NCI-H82 treated with DMSO at 0.1 percent for 48 hours (cell line): Measurements from ENCODE around the gene FCHSD2.
"Not testable (repeated sequence)": the region's sequence is repeated elsewhere in the genome, so short reads cannot be mapped to it uniquely, and the experiment has no call there.

Experiments
- DNase-seq: peaks from one replicate; lab custom pipeline; 2025; ENCODE audit not compliant: unreplicated experiment; lab: John Stamatoyannopoulos, UW

The FCHSD2 gene

DNA sequence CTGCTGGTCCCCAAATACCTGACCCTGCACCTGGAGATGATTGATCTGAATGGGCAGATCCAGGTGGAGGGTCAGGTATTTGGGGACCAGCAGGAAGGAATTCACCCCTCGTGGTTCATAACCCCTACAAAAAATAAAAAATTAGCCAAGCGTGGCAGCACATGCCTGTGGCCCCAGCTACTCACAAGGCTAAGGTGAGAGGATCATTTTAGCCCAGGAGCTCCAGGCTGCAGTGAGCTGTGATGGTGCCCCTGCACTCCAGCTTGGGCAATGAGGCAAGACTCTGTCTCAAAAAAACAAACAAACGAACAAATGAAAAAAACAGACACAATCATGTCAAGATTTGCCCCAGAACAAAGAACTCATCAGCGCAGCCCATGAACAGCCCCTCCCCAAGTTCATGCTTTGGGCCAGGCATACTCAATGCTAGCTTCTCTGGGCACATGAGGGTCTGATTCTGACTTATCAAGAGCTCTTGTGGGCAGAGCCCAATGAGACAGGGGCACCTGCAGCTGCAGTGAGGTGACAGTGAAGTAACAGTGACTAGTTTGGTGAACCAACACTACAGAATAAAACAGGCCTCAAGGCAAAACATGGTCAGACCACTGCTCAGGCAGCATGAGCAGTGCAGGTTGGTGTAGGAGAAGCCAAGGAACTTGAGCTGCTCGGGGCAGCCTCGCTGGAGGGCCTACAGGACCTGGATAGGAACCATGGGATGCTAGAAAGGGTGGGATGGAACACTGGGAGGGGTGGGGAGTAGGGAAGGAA, 10.2 kb upstream of the FCHSD2 start:
- no peak for DNase-seq

DNA sequence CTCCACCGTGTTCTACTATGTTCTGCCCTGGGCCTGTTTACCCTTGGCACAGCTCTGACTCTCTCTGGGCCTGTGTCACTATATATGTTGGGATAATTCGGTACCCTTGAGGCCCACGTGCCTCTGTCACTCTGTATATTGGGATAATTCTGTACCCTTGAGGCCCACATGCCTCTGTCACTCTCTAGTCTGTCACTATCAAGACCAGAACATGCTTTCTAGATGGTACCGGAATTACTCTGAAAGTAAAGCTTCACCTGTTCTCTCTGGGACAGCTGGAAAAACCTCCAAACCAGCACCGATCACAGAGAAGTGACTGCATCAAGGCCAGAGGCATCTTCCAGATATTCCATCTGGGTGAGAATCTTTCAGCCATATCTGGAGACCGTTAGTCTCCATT, 9.3 kb upstream of the FCHSD2 start:
- no peak for DNase-seq

DNA sequence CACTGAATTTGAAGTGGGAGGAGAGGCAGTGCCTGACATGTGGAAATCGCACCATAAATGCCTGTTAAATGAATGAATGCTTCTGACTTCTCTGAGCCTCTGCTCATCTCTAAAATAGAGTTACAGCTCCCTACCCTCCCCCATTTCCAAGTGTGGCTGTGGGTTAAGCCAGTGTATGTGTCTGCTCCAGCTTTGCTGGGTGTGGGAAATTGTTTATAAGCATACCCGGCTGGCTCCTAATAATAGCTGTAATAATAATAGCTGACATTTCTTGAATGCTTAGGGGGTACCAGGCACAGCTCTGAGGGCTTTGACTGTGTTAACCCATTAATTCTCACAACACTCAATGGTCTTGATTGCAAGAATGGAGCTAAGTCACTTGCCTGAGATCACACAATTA, 7.0 kb upstream of the FCHSD2 start:
- no peak for DNase-seq

DNA sequence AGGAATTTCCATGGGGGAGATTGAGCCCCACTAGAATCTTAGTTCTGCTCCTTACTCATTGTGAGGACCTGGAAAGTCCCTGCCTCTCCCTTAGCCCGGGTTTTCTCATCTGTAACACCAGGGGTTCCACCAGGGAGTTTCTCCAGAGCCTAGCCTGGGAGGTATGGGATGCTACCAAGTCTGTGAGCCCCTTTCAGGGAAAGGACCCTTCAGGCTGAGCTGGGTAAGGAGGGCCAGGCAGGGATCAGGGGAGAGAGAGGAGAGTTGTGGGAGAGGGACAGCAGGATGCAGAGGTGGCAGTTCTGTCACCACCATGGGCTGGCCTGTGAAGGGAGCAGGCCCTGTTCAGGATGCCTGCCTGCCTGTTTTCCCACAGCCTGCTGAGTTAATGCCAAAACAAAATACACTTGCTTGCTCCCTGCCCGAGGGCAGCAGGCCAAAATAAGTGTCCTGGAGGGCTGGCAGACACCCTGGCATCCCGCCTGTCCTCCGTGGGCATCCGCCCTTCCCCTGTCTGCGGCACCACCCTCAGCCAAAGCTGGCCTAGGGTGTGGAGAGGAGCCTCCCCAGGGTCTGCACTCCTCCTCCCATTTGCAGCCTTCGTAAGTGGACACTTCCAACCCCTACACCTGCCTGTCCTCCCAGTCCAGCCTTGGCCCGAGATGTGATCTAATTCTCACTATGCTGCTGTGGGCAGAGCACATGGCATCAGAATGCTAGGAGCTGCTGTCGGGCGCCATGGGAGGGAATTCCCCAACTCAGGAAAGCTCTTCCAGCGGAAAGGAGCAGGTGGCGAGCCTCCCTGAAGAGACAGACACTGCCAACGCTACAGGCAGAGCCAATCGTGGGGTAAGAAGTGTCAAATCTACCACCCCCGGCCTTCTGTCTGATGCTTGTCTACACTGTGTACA, 5.9 kb upstream of the FCHSD2 start:
- DNase-seq, result no peak

DNA sequence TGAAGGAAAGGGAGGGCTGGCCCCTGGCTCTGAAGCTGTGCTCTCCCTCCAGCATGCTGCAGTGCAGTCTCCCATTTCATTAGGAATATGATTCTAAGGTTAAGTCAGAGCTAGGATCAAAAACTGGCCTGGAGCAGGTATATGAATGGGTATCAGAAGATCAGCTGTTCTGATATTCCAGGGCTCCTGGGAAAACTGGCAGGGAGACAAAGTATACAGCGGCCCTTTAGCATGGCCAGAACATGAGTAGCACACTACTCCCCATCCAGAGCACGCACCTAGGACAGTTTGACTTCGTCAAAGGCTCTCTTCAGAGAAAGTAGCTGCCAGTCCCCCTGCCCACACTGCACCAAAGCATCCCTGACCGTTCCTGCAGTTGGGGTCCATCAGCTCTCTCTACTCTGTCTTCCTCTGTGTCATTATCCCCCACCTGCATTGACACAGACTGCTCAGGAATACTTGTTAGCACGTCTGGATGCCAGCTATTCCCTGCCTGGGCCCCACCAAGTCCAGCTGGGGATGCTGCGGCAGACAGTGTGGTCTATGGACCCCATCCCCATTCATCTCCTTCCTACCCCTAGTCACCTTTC, 4.0 kb upstream of the FCHSD2 start:
- DNase-seq, result no peak

DNA sequence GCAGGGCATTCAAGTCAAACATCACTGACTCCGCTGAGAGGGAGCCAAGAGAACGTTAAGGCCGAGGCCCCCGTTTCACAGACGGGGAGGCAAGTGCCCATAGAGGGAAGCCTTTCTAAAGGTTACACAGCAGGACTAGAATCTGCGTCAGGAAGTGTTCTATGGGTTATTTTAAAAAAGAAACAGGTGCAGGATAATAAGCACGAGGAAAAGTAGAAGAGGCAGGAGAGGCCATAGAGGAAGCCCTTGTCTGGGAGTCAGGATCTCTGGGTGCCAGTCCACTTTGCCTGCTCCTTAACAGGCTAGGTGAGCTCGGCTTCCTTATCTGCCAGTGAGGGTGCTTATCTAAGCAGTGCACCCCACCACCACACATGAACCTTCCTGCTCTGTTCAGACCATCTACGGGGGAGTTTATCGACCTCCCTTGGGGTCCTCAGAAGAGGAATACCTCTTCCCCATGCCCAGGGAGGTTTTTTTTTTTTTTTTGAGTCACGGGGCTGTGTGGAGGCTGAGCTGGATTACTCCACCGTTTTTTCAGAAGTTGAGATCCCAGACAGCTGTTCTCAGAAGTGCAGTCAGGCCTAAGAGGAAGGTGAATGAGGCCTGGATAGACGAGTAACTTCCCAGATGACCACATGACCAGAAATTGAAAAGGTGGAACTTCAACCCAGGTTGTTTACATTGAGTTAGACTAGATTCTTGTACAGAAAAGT, 1.2 kb upstream of the FCHSD2 start:
- DNase-seq, result peak; percentile 20

DNA sequence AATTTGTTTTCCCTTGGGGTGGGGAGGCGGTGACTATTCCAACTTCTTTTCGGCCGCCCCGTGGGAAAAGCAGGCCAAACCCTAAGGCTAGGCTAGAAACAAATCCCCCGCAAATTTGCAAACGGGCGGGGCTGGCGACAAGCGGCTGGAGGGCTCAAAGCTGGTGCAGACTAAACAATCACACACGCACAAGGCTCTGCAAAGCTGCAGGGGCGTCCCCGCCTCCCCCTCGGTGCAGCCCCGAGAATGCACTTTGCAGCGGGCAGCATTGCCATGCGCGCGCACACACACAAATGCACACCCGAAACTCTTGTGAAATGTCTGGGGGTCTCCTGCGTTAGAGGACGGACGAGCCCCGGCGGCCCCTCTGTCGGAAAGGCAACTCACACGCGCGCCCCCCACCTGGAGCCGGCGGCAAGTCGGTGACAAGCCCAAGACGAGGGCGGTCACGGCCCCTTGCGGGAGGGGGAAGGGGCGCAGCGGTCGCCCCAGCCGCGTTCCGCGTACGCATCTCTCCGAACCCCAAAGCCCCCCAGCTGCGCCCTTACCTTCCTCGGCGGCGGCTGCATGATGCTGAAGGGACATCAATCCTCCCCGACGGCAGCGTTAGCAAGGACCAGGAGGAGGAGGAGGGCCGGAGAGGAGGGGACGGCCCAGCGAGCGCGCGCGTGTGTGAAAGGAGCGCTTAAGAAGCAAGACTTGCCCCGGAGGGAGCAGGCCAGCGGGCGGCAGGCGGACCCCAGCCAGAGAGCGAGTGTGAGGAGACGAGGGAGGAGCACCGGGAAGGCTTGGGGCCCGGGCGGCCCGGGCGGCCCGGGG, 600 bp downstream of the FCHSD2 start:
- no peak for DNase-seq

DNA sequence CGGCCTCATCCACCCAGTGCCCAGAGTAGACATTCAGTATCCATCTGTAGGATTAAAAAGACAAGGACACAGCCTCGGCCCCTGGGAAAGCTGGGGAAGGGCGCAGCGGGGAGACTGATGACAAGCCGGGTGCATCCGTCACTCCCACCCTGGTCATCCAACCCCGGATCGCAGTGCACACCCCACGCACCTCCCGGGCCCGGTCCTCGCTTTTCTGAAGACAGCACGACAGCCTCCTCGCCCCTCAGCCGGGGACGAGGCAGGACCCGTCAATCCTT, 1.1 kb downstream of the FCHSD2 start:
- no peak for DNase-seq

DNA sequence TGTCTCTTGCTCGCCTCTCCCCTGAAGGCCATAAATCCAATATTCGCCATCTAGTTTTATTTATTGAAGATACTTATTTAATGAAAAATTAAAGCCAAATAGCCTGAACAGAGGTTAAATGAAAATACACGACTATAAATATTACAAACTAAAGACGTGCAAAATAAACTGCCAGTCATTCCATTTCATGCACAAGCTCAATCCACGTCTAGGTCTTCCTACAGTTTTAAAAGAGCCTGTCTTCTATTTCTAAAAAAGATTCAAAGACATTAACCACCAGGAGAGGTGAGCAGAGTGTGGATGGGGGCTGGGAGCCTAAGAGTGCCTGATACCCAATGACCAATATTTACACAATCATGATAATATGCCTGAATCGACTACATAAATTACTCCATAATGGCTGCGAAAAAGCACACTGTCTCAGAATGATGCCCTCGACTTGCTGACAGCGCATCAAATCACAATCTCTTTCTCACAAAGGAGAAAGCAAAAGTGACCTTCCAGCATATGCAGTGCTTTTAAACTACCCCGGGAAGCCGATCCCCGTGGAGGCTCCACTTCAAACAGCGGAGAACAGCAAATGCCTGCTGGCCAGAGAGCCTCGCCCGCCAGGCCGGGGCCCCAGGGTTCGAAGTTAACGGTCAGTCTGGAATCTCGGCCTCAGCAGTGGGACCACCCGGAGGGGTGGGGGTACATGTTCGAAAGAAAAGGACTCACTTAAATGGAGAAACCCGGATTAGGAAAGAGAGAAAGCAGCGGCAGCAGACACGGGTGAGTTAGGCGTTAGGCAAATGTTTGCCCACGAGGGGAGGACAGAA, 1.7 kb downstream of the FCHSD2 start:
- no peak for DNase-seq

DNA sequence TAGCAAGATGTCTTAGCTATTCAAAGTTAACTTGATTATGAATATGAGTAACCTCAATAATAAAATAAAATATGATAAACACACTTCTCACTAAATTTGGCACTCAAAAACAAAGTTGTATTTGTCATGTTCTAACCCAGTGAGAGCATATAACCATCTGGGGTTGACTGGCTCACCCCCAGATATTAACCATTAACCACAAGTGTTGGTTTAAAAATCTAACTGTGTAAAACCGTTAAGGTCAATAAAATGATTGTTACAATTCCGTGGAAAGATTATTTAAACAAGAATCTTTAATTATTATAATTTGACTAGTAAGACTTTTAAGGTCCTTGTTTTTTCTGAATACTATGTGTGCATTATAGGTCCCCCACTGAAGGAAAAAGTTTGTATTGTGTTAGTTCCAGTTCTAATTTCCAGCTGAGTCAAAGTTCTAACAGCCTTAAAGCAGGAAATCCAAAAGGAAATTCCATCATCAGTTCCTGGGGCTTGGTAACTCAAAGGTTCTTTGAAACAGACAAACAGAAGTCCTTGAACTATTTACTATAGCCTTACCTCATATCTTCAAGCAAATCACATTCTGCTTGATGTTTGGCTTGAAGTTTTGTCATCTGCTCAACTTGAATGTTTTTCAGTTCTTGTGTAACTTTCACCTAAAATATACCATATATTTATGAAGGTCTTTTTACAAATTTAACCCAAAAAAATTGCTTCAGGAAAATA, 2.5 kb downstream of the FCHSD2 start:
- no peak for DNase-seq

DNA sequence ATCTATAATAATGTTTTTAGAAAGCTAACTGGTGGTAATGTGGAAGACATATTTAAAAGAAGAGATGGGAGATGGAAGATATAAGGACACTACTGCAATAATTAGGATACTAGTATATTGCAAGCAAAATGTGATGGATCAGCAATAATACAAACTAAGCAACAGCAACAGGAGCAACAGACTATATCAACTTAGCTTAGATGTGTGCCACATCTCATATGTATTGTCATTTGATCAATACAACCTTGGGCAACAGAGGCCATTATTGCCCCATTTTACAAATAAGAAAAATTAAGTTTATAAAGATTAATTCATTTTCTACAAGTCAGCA, 4.2 kb downstream of the FCHSD2 start:
- DNase-seq, result no peak

DNA sequence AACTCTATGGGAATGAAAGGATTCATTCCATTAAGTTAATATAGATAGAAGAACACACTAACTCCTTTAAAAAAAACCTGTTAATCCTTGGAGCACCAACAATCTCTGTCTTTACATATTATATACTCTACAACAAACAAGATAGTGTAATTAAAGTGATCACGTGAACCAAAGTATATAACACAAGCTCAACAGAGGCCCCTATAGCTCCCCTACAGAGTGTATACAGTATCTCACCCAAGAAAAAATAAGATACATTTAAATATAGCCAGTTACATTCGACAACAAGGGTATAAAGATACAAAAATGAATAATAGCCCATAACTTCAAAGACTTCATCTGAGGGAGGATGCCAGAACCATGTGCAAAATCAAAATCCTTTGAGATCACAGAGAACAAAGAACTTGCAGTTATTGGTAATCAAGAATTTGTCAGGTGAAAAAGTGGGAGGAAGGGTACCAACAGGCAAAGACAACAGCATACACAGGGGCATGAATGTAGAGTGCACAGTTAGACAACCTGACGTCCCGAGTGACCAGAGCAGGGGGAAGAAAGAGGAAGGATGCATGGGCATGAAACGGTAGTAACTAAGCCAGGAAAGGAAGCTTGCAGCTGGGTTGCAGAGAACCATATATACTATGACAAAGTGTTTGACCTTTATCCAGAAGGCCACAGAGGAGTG, 4.7 kb downstream of the FCHSD2 start:
- DNase-seq, result no peak

DNA sequence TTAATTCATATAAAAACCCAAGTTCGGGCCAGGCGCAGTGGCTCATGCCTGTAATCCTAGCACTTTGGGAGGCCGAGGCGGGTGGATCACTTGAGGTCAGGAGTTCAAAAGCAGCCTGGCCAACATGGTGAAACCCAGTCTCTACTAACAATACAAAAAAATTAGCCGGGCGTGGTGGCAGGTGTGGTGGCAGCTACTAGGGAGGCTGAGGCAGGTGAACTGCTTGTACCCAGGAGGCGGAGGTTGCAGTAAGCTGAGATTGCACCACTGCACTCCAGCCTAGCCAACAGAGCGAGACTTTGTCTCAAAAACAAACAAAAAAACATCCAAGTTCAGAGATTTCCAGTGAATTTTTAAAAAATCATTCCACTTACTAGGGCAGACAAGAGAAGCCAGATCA, 5.4 kb downstream of the FCHSD2 start:
- DNase-seq, result not testable (repeated sequence)

DNA sequence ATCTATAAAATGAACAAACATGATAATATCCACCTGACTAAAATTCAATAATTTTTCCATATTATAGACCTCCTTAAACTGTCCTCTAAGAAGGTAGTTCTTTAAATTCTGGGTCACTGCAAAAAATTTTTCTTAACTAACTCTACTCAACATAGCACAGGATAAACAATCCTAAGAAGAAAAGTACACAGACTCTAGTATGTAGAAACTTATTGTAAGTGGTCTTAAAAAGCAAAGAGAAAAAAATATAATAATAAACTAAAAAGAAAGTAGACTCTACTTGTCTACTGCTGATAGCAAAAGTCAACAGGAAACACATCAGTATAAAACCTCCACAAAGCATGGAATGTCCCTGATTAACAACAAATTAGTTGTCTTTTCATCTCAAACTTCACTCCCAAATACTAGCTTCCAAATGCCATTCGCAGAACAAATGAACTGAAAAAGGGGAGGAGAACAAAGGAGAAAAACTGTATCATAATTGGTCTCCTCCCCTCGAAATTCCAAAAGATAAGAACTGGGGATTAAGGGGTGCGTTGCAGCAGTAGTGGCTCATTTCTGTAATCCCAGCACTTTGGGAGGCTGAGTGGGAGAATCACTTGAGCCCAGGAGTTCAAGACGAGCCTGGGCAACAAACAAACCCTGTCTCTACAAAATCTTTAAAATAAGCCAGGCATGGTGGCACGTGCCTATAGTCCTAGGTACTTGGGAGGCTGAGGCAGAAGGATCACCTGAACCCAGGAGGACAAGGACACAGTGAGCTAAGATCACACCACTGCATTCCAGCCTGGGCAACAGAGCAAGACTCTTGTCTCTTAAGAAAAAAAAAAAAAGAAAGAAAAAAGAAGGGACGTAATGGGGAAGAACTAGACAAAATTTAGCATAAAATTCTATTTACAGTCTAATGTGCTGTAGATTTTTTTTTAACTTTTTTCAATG, 6.5 kb downstream of the FCHSD2 start:
- DNase-seq, result no peak

DNA sequence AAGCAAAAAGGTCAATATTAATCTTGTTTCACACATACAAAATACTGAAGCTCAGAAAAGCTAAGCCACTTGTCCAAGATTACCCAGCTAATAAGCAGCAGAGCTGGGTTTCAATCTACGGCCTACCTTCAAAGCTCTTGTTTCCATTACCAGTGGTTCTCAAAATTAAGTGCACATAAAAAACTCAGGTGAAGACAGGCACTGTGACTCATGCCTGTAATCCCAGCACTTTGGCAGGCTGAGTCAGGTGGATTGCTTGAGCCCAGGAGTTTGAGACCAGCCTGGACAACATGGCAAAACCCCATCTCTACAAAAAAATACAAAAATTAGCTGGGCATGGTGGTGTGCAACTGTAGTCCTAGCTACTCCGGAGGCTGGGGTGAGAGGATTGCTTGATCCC, 9.8 kb downstream of the FCHSD2 start:
- not testable (repeated sequence) for DNase-seq

DNA sequence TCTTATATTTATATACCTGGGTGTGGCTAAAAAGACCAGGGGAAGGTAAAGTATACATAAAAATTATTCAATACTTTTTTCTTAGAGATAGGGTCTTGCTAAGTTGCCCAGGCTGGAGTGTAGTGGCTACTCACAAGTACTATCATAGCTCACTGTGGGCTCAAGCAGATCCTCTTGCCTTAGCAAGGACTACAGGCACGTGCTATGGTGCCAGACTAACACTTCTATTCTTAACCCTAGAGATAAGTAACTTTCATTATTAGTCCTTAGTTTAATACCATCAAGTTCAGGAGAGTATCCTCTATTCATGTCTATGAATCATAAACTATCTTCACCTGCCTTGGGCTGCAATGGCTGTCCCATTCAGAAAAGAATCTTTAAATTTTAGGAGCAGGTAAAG, 11.9 kb downstream of the FCHSD2 start:
- DNase-seq, result no peak

DNA sequence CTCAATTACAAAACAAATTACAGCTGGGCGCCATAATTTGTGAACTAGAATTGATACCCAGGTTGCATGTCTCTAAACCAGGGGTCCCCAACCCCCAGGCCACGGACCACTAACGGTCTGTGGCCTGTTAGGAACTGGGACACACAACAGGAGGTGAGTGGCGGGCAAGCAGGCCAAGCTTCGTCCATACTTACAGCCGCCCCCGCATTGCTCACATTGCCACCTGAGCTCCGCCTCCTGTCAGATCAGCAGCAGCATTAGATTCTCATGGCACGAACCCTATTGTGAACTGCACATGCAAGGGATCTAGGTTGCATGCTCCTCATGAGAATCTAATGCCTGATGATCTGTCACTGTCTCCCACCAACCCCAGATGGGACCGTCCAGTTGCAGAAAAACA, 12.9 kb downstream of the FCHSD2 start:
- DNase-seq, result no peak
